ENCODE data around the gene TDRD10. TPM values are rescaled to one million over a fixed set of nuclear protein-coding genes. Genes with fewer than 3 reads are reported as not detected.
A peak's percentile ranks its signal among the peaks of the same experiment; 100 is the strongest.

TDRD10 gene
- total and polyA plus RNA-seq, 2 donors (not counting 1 experiment from before 2014, with no cell fraction given): under 0.01 TPM; not detected in 1

GRCh38 chr1:154468535-154469250 lies 33.3 kb upstream of the TDRD10 start:
- TF ChIP-seq, protein P1, sequence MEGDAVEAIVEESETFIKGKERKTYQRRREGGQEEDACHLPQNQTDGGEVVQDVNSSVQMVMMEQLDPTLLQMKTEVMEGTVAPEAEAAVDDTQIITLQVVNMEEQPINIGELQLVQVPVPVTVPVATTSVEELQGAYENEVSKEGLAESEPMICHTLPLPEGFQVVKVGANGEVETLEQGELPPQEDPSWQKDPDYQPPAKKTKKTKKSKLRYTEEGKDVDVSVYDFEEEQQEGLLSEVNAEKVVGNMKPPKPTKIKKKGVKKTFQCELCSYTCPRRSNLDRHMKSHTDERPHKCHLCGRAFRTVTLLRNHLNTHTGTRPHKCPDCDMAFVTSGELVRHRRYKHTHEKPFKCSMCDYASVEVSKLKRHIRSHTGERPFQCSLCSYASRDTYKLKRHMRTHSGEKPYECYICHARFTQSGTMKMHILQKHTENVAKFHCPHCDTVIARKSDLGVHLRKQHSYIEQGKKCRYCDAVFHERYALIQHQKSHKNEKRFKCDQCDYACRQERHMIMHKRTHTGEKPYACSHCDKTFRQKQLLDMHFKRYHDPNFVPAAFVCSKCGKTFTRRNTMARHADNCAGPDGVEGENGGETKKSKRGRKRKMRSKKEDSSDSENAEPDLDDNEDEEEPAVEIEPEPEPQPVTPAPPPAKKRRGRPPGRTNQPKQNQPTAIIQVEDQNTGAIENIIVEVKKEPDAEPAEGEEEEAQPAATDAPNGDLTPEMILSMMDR (conservative IDR thresholded peaks at IDR 0.05 in 1 of 2, IDR thresholded peaks at IDR 0.05 in 1 of 2; ENCODE audit: low read depth in 1 of 2, low read length in 2 of 2): no peak
- no peak for TF ChIP-seq EZH2 (IDR thresholded peaks at IDR 0.05; ENCODE audit: low read length, missing control alignments)
- H3K79me2 ChIP-seq (ENCODE audit: control insufficient read depth, insufficient read depth, low read length): no peaks in the 10 kb centered on the region
- no peak overlapping the region for H3K27ac ChIP-seq (ENCODE audit: insufficient read depth, low read length)
- no peaks in the 10 kb centered on the region for H4K20me1 ChIP-seq (ENCODE audit: control insufficient read depth, extremely low read depth, insufficient read depth, low read length)
- no peak overlapping the region for H3K9ac ChIP-seq (ENCODE audit: insufficient read depth, low read length)
- no peak overlapping the region for H2AFZ ChIP-seq (ENCODE audit: low read length)
- H3K4me1 ChIP-seq (ENCODE audit: control insufficient read depth, extremely low read depth, insufficient read depth, low read length): peaks cover 2% of the 10 kb centered on the region
- peak in 1 of 2 donors; percentile 19 for DNase-seq (ENCODE audit: low read depth in 2 of 2)
- H3K4me2 ChIP-seq (ENCODE audit: extremely low read depth, insufficient read depth, low read length): no peak overlapping the region
- no peaks in the 10 kb centered on the region for H3K9me3 ChIP-seq (ENCODE audit: control insufficient read depth, insufficient read depth, low read depth, low read length)
- H3K36me3 ChIP-seq (ENCODE audit: control insufficient read depth, insufficient read depth, low read length): no peaks in the 10 kb centered on the region
- no peaks in the 10 kb centered on the region for H3K27me3 ChIP-seq (ENCODE audit: control insufficient read depth, insufficient read depth, low read length)
- no peak overlapping the region for H3K4me3 ChIP-seq (replicated peaks in 1 of 4; ENCODE audit: control extremely low read depth in 1 of 4, insufficient read depth in 1 of 4, low read depth in 3 of 4, low read length in 4 of 4)

- Histone ChIP-seq H3K27ac (ENCODE audit: insufficient read depth, low read length) (no peak overlapping the region), H3K27me3 (ENCODE audit: control insufficient read depth, insufficient read depth, low read length) (no peaks in the 10 kb centered on the region), H3K4me2 (ENCODE audit: extremely low read depth, insufficient read depth, low read length) (no peak overlapping the region), H3K79me2 (ENCODE audit: control insufficient read depth, insufficient read depth, low read length) (no peaks in the 10 kb centered on the region), H3K9me3 (ENCODE audit: control insufficient read depth, insufficient read depth, low read depth, low read length) (no peaks in the 10 kb centered on the region), H3K4me1 (ENCODE audit: control insufficient read depth, extremely low read depth, insufficient read depth, low read length) (peaks cover 5% of the 10 kb centered on the region), H2AFZ (ENCODE audit: low read length) (no peak overlapping the region), H3K4me3 (replicated peaks in 1 of 4; ENCODE audit: control extremely low read depth in 1 of 4, insufficient read depth in 1 of 4, low read depth in 3 of 4, low read length in 4 of 4) (no peak overlapping the region), H3K36me3 (ENCODE audit: control insufficient read depth, insufficient read depth, low read length) (no peaks in the 10 kb centered on the region), H4K20me1 (ENCODE audit: control insufficient read depth, extremely low read depth, insufficient read depth, low read length) (no peaks in the 10 kb centered on the region), H3K9ac (ENCODE audit: insufficient read depth, low read length) (no peak overlapping the region)
- no peak for TF ChIP-seq EZH2 (IDR thresholded peaks at IDR 0.05; ENCODE audit: low read length, missing control alignments)
- TF ChIP-seq, protein P1 (conservative IDR thresholded peaks at IDR 0.05 in 1 of 2, IDR thresholded peaks at IDR 0.05 in 1 of 2; ENCODE audit: low read depth in 1 of 2, low read length in 2 of 2): no peak
- no peak for DNase-seq (ENCODE audit: low read depth in 2 of 2)
Observed at GRCh38 chr1:154469844-154470560, 32.0 kb upstream of the TDRD10 start.

DNA sequence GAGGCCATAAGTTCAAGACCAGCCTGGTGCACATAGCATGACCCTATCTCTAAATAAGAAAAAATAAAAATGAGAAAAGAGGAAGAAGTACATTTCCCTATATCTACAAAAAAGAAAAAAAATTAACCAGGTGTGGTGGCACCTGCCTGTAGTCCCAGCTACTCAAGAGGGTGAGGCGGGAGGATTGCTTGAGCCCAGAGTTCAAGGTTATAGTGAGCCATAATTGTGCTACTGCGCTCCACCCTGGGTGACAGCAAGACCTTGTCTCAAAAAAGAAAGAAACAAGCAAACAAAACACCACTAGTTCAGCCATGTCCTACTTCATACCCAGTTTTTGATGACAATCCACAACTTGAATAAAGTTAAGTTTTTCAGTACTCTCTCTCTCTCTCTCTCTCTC lies 30.7 kb upstream of the TDRD10 start:
- Histone ChIP-seq H3K36me3 (ENCODE audit: control insufficient read depth, insufficient read depth, low read length) (no peaks in the 10 kb centered on the region), H3K79me2 (ENCODE audit: control insufficient read depth, insufficient read depth, low read length) (no peaks in the 10 kb centered on the region), H3K27ac (ENCODE audit: insufficient read depth, low read length) (no peak overlapping the region), H2AFZ (ENCODE audit: low read length) (no peak overlapping the region), H3K4me3 (replicated peaks in 1 of 4; ENCODE audit: control extremely low read depth in 1 of 4, insufficient read depth in 1 of 4, low read depth in 3 of 4, low read length in 4 of 4) (no peak overlapping the region), H3K9ac (ENCODE audit: insufficient read depth, low read length) (no peak overlapping the region), H3K4me2 (ENCODE audit: extremely low read depth, insufficient read depth, low read length) (no peak overlapping the region), H3K27me3 (ENCODE audit: control insufficient read depth, insufficient read depth, low read length) (no peaks in the 10 kb centered on the region), H3K4me1 (ENCODE audit: control insufficient read depth, extremely low read depth, insufficient read depth, low read length) (peaks cover 5% of the 10 kb centered on the region), H4K20me1 (ENCODE audit: control insufficient read depth, extremely low read depth, insufficient read depth, low read length) (no peaks in the 10 kb centered on the region), H3K9me3 (ENCODE audit: control insufficient read depth, insufficient read depth, low read depth, low read length) (no peaks in the 10 kb centered on the region)
- DNase-seq (ENCODE audit: low read depth in 2 of 2): no peak
- TF ChIP-seq EZH2 (IDR thresholded peaks at IDR 0.05; ENCODE audit: low read length, missing control alignments): no peak
- TF ChIP-seq, protein P1 (conservative IDR thresholded peaks at IDR 0.05 in 1 of 2, IDR thresholded peaks at IDR 0.05 in 1 of 2; ENCODE audit: low read depth in 1 of 2, low read length in 2 of 2): no peak

Data from fibroblast of lung (primary cell).